HG03045 (cell line): ENCODE data around the gene FAM193A.
"Not testable (repeated sequence)": the region's sequence is repeated elsewhere in the genome, so short reads cannot be mapped to it uniquely, and the experiment has no call there.

Experiments
- ATAC-seq: cut with Tn5 transposase; IDR thresholded peaks from one replicate; pipeline ENCODE4 v1.9.1; 2021; ENCODE audit warnings: mild to moderate bottlenecking, moderate library complexity; ENCODE audit not compliant: unreplicated experiment

Gene FAM193A

DNA sequence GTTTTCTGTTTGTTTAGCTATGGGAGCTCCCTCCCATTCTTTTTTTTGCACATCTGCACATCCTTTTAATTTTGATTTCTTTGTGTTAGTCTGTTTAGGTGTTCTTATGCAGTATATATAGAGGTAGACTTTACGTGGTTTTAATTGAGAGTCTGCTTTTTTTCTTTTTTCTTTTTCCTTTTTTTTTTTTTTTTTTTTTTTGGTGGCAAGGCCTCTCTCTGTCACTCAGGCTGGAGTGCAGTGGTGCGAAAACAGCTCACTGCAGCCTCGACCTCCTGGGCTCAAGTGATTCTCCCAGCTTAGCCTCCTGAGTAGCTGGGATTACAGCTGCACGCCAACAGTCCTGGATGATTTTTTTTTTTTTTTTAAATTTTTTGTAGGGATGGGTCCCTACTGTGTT is 68.2 kb downstream of the FAM193A start:
- no peak for ATAC-seq

DNA sequence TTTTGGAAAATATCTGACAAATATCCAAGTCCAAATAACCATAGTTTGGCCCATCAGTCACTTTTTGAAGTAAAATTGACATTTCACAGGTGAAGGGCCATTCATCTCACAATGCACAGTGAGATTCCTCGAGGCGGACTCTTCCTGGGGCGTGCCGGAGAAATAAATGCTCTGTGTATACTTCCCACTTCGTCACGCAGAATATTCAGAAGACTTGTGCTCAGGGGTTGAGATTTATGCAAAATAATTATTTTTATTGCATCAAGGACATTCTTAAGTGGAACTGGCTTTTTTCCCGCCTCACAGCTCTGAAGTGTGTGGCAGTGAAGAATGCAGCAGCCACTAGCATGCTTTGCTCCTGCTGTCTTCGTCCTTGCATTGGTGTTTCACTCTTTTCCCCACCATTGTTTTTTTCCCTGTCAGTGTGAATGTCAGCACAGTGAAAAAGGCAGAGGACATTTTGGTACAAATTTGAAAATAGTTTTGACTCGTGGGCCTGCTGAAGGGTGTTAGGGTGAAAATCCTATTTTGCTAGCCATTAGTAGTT is 70.6 kb downstream of the FAM193A start:
- ATAC-seq, result no peak

DNA sequence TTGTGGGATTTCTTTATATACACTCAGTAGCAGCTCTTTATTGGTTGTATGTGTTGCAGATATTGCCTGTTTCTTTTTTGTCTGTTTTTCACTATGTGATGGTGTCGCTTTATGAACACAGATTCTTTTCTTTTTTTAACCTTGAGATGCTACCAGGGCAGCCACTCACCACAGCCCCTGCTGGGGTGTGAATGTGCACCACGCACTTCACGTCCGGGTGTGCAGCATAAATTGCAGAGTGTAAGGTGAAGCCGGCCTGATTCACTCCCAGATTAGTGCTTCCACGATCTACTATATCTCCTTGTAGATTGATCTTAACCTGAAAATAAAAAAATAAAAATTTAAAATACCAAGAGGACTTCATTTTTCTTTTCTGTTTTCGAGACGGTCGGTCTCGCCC is 71.4 kb downstream of the FAM193A start:
- no peak for ATAC-seq

DNA sequence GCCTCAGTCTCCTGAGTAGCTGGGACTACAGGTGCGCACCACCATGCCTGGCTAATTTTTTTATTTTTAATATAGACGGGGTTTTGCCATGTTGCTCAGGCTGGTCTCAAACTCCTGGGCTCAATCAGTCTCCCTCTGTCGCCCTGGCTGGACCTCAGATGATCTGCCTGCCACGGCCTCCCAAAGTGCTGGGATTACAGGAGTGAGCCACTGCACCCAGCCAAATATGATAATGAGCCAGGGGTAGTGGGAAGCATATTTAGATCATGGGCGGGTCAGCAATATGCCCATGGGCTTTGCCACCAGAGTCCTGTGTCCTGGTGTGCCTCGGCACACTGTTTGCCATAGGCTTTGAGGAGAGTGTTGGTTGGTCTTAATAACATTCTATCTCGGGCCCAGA is 71.8 kb downstream of the FAM193A start:
- ATAC-seq, result no peak

DNA sequence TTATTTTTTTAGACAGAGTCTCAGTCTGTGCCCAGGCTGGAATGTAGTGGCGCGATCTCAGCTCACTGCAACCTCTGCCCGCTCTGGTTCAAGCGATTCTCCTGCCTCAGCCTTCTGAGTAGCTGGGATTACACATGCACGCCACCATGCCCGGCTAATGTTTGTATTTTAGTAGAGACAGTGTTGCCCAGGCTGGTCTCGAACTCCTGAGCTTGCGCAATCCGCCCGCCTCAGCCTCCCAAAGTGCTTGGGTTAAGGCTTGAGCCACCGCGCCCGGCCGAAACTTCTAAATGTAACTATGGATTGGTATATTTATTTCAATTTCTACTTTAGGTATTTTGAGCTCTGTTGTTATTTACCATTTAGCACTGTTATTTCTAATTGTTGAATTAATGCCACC is 79.4 kb downstream of the FAM193A start:
- ATAC-seq, result no peak

DNA sequence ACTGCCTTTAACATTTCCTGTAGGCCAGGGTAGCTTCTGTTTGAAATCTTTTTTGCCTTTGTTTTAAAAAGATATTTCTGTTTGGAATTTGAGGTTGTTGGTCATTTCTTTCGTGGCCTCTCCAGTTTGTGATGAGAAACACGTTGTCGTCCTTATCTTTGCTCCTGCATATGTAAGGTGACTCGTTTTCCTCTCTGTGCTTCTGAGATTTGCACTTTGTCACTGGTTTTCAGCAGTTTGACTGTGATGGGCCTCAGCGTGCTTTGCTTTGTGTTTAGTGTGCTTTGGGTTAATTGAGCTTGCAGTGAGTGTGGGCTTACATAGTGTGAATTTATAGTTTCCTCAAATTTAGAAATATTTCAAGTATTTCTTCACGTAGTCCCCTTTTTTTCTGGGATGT is 81.5 kb downstream of the FAM193A start:
- no peak for ATAC-seq

DNA sequence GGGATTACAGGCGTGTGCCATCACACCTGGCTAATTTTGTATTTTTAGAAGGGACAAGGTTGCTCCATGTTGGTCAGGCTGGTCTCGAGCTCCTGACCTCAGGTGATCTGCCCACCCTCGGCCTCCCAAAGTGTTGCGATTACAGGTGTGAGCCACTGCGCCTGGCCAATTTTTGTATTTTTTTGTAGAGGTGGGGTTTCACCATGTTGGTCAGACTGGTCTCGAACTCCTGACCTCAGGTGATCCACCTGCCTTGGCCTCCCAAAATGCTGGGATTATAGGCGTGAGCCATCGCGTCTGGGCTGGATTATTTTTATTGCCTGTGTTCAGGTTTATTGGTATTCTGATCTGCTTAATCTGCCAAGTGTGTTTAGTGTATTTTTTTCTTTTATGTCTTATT is 82.3 kb downstream of the FAM193A start:
- ATAC-seq, result not testable (repeated sequence)

DNA sequence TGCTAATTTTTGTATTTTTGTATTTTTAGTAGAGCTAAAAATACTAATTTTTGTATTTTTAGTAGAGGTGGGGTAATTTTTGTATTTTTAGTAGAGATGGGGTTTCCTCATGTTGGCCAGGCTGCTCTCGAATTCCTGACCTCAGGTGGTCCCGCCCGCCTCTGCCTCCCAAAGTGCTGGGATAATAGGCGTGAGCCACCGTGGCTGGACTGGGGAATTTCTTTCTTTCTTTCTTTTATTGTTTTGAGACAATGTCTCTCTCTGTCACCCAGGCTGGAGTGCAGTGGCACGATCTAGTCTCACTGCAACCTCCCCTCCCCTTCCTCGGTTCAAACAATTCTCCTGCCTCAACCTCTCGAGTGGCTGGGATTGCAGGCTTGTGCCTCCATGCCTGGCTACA is 83.0 kb downstream of the FAM193A start:
- ATAC-seq, result no peak

DNA sequence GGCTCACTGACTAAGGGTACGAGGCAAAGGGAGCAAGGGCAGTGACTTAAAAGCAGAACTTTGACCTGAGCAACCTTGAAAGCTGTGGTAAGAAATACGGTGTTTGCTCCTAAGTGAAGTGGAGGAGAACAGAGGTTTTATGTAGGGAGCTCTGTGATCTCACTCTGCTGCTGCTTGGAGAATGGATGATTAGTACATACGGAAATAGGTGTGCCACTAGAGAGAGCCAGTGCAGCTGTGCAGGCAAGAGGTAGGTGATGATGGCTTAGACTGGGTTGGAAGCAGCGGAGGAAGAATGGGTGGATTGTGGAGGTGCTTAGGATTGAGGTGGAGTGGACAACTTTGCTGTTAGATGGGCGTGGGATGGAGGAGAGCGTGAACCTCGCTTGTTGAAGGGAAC is 85.0 kb downstream of the FAM193A start:
- ATAC-seq, result no peak

DNA sequence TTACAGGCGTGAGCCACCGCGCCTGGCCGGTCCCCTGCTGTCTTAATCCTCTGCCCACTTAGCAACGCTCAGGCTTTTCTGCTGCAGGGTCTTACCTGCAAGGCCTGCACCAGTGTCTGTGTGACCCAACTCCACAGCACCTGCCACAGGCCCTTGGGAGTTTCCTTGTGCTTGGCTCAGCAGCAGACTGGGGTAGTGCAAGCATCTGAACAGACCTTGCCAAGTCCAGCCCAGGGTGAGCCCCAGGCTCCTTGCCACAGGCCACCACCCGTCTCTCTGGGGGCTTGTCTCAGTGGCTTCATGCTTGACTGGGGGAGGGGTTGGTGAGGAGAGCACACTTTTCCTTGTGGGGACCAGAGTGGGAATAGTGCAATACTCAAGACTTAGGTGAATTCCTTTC is 87.0 kb downstream of the FAM193A start:
- no peak for ATAC-seq

DNA sequence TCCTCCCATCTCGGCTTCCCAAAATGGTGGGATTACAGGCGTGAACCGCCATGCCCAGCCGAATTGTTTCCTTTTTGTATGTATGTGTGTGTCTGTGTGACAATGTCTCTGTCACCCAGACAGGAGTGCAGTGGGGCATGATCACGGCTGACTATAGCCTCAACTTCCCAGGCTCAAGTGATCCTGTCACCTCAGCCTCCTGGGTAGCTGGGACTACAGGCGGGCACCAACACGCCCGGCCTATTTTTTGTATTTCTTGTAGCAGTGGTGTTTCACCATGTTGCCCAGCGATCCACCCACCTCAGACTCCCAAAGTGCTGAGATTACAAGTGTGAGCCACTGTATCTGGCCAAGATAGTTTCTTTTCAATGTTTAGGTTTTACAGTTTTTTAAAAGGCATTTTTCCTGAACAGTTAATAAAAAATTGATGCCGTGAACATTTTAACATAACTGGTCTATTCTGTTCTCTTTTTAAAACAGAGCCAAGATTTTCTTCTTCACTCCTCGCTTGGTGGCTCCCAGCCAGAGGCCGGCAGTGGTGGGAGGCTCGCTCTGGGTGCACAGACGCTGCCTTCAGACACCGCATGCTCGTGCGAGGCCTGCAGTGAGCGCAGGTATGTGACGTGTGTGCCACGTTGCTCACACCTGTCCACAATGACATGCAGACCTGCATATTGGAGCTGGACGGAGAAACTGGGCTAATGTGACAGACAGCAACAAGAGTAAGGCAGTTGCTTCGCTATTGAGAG is 88.5 kb downstream of the FAM193A start:
- ATAC-seq, result no peak

DNA sequence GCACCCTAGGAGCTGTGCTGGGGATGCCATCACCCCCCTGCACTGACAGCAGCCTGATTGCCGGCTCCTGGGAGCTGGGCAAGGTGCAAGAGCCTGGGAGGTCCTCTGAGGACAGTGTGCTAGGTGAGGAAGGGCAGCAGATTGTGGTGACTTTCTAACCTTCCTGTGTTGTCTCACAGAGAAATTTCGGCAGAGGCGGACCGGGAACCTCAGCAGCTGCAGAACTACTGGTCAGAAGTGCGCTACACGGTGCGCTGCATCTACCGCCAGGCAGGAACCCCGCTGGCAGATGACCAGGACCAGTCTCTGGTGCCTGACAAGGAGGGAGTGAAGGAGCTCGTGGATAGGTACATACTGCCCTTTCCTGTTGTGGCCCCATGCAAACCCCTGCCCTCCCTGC is 89.8 kb downstream of the FAM193A start:
- ATAC-seq, result no peak

DNA sequence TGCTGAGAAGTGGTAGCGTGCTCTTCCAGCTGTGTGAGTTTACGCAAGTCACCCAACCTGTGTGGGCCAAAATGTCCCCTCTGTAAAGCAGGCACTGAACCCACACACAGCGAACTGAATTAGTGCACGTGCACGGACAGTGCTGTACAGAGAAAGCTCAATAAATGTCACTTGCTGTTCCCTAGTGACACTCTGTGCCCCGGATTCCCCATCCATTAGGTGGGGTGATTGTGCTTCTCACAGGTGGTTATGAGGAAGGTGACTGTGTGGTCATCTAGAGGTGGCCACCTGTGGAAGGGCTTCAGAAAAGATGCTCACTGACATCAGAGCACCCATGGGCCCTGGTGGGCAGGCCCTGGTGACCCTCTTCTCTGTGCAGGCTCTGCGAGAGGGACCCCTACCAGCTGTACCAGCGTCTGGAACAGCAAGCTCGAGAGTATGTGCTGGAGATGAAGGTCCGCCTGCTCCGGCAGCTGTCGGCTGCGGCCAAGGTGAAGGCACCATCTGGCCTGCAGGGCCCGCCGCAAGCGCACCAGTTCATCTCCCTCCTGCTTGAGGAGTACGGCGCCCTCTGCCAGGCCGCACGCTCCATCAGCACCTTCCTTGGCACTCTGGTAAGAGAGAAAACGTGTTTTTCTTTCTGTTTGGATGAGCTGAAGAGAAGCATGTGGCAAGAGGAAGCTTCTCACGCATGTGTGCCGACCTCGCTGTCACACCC is 94.3 kb downstream of the FAM193A start:
- ATAC-seq, result no peak

DNA sequence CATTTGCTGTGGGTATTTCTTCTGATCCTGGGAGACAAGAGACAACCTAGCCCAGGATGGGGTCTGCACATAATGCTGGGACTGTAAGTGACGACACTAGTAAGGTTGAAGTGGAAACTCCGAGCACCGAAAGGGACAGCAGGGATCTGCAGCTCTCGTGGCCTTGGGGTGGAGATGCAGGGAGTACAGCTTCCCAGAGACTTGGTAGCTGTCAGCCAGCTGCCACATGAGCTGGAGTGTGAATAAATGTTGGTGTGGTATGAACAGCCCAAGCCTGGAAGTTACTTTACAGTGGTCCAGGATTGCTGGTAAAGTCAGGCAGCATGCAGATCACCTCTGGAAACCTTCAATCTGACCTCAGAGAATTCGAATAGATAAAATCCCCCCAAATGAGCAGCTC is 97.6 kb downstream of the FAM193A start:
- no peak for ATAC-seq

DNA sequence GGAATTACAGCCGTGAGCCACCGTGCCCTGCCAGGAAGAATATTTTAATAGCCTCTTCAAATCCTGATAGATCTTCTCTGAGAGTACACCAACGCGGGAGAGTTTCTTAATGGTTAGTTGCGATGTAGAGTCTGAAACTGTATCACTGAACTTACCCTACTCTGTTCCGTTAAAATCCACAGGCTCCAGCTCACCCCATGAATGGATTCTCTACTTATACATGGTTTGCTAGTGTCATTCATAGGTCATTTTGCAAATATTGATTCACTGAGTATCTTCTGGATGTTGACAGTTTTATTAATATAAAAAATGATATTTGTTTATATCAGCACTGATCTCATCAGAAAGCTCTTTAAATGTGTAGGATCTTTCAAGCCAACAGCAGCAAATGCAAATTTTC is 99.9 kb downstream of the FAM193A start:
- ATAC-seq, result no peak

DNA sequence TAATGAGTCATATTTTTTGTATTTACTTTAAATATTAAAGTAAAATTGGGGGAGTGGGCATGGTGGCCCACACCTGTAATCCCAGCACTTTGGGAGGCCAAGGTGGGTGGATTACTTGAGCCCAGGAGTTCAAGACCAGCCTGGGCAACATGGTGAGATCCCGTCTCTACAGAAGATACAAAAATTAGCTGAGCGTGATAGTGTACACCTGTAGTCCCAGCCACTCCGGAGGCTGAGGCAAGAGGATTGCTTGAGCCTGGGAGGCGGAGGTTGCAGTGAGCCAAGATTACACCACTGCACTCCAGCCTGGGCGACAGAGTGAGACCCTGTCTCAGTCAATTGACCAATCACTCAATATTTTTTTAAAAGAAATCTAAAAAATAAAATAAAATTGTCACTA is 100.5 kb downstream of the FAM193A start:
- ATAC-seq, result not testable (repeated sequence)

DNA sequence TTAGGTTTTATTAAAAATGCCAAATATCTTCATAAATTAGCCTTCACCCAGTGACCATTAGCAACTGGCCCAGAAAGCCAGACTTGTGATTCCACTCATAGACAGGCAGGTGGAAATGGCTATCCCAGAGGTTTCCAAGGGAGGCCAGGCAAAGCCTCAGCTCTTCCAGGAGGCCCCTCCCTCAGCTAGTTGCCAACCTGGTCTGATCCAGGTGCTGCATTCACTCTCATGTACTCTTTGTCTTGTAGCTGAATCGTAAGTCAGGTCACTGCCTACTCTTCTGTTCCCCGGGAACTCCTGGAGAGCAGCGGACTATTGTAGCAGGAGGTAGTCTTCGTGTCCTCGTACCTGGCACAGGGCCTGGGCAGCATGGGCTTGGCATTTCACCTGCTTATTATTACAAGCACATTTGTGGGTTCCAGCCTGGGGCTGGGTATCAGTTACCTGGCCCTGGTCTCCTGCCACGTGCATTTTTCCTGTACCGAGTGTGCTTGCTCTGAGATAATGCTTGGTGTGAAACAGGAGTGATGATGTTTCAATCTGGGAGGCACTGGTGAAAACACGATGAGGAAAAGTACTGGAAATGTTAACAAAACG is 101.6 kb downstream of the FAM193A start:
- ATAC-seq, result no peak

DNA sequence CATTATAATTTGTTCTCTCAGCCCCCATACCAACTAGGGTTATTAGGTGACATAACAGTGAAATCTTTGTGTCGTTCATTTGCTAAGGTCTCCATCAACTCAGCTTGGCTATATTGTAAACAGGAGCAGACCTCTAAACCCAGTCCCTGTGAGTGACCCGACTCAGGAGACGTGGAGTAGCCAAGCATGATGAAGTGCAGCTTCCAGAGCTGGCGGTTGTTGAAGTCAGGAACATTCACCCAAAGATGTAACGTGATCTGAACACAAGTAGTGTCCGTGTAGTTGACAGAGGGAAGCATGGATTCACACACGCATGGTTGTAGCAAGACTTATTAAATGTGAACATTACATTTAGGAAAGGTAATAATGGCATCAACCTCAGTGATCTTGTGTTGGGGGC is 102.3 kb downstream of the FAM193A start:
- no peak for ATAC-seq

DNA sequence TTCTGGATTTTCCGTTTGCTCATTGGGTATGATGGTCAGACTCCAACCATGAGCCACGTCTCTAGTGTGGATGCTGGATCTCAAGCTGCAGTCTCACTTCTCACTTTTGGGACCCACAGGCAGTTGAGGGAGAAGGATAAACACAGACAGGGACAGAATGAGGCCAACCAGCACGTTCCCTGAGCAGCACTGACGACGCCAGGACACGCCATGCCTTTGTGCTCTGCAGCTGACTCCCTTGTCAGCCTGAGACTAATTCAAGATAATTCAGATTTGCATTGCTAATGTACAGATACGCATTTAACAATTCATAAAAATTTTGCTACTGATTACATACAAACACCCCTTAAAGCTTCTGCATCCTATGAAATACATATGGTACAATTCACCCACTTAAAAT is 106.5 kb downstream of the FAM193A start:
- ATAC-seq, result no peak

DNA sequence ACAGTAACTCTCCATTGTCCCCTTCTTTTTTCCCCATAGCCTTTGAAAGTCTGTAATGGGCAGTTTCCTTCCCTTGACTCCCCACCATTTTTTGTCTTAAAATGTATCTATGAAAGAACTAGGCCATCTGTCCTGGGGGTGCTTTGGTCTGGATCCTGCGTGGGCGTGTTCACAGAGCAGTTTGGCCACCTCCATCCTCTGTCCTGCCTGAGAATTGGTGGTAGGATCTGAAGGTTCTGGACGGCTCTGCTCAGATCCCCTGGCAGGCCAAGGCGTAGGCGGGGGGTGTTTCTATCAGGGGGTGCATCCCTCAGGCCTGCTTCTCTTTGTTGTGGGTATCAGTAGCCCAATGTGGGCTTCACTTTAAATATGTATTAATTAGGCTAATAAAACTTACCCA is 107.1 kb downstream of the FAM193A start:
- ATAC-seq, result no peak

DNA sequence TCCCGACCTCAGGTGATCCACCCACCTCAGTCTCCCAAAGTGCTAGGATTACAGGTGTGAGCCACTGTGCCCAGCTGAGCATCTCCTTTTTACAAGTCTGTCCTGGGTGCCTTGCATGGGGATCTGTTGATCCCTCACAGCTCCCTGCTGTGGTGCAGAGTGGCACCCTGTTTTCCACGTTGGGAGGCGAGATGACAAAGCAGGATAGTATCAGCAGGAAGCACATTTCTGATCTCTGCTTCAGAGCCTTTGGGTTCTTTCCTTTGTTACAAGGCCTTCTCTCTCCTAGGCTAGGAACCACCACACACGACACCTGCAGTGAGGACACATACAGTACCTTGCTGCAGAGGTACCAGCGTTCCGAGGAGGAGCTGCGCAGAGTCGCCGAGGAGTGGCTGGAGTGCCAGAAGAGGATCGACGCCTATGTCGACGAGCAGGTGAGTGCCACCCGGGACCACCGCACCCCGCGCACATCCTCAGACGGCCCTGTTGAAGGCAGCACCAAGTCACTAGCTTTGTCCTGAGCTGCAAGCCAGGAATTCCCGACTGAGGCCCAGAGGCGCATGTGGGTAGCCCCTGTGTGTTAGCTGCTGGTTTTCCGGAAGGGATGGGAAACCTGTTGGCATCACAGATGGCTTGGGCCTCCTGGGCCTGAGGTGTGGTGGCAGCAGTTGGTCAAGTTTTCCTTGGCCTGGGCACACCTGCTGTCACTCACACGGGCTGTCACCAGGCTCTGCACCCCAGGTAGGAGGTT is 110.1 kb downstream of the FAM193A start:
- no peak for ATAC-seq
